ENCODE data around the gene CRIP1.

The CRIP1 gene

DNA sequence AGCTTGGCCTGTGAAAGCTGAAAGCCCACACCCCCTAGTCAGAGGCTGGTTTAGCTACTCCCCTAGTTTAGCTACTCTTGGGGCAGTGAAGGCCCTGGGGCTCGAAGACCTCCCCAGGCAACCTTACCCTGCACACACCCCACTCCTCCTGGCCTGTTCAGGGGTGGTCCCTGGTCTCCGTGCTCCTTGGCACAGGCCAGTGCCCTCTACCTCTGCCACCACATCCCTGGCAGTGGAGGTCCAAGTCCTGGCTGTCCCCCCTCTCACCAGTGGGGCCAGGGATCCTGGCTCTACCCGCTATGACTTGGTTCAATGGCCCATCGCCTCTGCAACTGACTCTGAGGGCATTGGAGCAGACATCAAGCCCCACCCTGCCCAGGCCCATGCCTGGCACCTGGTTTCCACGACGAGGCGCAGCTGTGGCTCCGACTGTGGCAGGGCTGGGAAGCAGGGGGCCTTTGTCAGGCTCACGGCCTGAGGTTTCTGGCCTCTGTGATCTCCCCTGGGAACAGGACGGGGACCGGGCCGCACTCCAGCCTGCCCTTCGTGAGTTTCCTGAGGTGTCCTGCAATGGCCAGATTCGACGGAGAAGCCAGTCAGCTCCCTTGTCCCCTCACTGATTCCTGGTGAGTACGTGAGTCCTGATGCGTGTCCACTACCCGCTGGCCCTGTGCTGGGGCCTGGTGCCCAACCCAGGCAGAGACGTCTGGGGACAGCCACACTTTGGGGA lies 45.4 kb downstream of the CRIP1 start:
- no peak for DNase-seq (ENCODE audit: low read depth in 3 of 3)

DNA sequence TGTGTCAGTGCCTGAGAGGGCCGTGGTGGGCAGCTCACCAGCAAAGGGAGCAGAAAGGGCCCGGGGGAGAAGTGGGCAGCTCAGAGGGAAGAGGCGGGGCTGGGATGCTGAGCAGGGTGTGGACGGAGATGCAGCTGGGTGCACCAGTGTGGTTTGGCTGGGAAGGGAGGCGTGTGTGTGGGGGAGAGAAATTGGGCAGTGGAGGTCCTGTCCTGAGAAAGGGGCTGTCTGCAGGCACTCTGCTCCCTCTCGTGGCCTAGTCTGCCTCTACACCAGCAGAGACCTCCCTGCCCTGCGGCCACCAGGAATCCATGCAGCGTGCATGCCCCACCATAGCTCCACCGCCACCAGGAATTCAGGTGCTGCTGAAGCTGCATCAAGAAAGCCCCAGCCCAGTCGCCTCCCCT lies 46.1 kb downstream of the CRIP1 start:
- DNase-seq (ENCODE audit: low read depth in 3 of 3): no peak

- DNase-seq (ENCODE audit: low read depth in 3 of 3): no peak
Observed at GRCh38 chr14:105533391-105533790, 46.7 kb downstream of the CRIP1 start.

DNA sequence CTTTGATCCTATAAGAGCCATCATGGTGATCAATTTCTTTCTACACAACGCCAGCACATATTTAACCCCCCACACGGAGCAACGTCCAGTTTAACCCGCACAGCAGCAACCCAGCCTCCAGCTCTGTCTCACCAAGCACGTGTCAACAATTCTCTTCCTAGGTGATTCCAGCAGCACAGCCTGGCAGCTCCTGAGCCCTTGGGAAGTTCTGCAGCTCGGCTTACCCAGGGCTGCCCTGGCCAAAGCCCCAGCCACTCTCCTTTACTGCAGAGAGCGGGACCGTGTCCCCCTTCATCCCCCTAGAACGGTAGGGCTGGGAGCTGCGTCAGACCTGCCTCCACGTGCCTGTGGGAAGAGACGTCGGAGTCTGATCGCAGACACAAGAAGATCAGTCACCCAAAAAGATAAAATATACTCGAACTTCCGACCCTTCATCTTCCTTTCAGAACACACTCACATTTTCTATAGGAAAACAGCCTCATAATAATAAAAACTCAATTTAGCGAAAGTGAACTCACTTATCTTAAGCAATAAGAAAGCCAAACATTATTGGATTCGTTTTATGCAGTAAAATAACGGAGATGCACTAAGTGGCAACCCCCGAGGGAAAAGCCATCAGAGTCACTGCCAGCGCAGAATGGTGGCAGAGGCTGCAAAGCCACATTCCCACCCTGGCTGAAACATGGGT lies 47.3 kb downstream of the CRIP1 start:
- no peak for DNase-seq (ENCODE audit: low read depth in 3 of 3)

DNA sequence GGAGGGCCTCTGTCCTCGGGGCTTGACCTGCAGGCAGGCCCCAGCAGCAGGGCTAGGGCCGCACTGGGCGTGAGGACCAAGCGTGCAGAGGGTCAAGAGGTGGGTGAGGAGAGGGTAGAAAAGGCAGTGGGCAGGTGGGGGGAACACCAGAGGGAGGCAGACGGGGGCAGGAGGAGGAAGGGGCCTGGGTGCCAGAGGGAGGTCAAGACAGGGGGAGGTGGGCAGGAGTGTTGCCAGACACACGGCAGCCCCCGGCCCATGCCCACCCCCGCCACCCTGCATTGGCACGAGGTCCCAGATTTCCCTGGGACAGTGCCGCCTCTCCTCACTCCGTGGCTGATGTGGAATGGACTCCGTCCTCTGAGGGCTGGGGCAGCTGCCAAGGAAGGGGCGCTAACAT lies 47.9 kb downstream of the CRIP1 start:
- DNase-seq (ENCODE audit: low read depth in 3 of 3): no peak

GRCh38 chr14:105536051-105536450 lies 49.4 kb downstream of the CRIP1 start:
- DNase-seq (ENCODE audit: low read depth in 3 of 3): no peak

DNA sequence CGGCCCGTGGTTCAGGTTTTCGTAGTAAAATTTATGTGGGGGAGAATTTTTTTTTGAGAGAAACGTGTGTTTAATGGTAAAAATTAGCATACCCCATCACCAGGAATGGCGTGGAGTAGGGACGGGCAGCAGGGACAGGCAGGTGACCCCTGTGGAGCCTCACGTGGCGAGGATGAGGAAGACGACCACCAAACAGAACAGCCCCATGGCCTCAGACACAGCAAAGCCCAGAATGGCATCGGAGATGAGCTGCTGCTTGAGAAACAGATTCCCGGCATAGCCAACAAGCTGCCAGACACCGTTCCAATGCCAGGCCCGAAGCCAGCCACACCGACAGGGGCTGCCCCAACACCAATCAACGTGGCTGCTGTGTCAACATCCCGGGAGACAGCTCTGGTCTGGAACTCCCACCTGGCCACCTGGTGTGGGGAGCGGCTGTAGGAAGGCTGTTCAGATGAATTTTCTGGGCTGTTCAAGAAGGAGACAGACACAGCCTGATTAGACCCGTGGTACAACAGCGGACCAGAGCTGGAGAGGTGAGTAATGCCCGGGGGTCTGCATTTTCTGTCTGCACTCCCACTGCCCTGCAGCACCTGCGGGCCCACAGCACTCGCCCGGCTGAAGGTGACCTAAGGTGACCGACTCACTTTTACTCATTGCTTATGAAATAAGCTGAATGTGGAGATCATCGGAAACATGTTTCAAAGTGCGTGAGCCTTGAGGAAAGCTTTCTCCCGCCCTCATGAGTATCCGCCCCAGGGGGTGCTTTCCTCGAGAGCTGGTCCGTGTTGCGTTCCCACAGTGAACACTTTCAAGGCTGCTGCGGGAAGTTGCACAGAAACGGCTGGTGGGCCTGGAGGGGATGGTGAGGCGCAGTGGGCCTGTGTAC lies 50.2 kb downstream of the CRIP1 start:
- DNase-seq (ENCODE audit: low read depth in 3 of 3): no peak

DNA sequence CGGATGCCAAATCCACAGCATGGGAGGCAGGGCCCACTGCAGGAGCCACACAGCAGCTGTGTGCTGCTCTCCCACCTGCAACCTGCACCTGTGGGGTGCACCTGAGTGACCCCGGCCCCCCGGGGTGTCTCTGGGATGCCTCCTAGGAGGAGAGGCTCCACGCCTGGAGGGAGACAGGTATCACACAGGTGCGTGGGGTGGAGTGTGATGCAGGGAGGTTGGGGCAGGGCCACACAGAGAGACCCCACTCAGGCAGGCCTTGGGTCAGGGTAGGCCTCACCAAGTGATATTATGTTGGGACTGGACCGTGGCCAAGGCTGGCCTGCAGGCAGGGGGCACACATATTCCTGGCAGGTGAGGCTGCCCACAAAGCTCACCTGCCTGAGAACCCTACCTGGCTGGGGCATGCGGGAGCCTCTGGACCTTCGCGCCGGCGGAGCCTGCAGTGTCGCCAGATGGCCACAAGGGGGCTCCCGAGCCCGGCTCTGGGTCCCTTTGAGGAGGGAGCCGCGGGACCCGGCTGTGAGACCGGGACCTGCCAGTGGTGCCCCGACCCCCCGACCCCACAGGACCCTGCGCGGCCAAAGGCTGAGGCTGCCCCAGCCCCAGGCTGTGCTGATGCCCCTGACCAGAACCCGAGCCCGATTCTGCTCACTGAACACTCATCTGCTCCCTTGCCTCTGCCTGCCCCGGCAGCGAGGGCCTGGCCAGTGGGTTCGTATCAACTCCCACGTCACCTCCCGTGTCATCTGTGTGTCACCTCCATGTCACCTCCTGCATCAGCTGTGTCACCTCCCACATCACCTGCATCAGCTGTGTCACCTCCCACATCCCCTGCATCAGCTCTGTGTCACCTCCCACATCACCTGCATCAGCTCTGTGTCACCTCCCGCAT lies 51.1 kb downstream of the CRIP1 start:
- peak; percentile 54 to 59 (median 57) for DNase-seq (ENCODE audit: low read depth in 3 of 3)

All from stimulated activated CD4-positive, alpha-beta T cell treated with anti-CD3 and anti-CD28 coated beads, TNF-alpha, amount 100 ng/mL, for 4 hours (primary cell).